ENCODE data around the gene SGF29. TPM values are rescaled to one million over a fixed set of nuclear protein-coding genes. Genes with fewer than 3 reads are reported as not detected.
"Not testable (repeated sequence)": the region's sequence is repeated elsewhere in the genome, so short reads cannot be mapped to it uniquely, and the experiment has no call there.

The SGF29 gene
- total and polyA plus RNA-seq, 2 of the 4 experiments (the other 2 are of a cell fraction): 4.3 to 7.7 TPM

DNA sequence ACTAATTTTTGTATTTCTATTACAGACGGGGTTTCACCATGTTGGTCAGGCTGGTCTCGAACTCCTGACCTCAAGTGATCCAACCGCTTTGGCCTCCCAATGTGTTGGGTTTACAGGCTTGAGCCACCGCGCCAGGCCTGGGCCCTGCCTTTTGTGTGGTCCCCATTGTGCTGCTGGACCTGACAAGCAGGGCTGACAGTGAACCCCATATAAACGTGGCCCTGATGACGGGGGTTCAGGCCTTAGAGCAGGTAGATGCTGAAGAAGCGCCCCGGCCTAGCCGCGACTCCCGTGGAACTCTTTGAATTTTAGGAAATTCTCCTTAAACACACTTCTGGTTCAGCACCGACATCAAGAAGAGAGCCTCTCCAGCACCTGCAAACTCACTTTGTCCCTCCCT, 47.9 kb downstream of the SGF29 start:
- H4K8ac ChIP-seq (ENCODE audit: low read depth in 2 of 2, low read length in 2 of 2); dilution Hi-C loops (cut with HindIII; ENCODE audit: low sequenced_read_pairs, unreplicated experiment); H2BK15ac ChIP-seq (ENCODE audit: low read depth, low read length); H4K91ac ChIP-seq (ENCODE audit: insufficient read depth, low read depth, low read length); H3K56ac ChIP-seq (ENCODE audit: extremely low read depth, insufficient read depth, low read length); H3K18ac ChIP-seq (ENCODE audit: low read depth, low read length); H2AFZ ChIP-seq (replicated peaks; ENCODE audit: low read length, poor library complexity); H3K36me3 ChIP-seq (ENCODE audit: control insufficient read depth, insufficient read depth, low read length); H4K5ac ChIP-seq (ENCODE audit: low read depth, low read length); H3K9me1 ChIP-seq (ENCODE audit: insufficient read depth, low read length); H3K79me1 ChIP-seq (ENCODE audit: low read depth in 1 of 2, low read length in 2 of 2); H3K4me1 ChIP-seq (ENCODE audit: control insufficient read depth, insufficient read depth, low read length); H3K23ac ChIP-seq (ENCODE audit: low read depth, low read length); H3K4me2 ChIP-seq (ENCODE audit: low read depth, low read length); H3K14ac ChIP-seq (replicated peaks; ENCODE audit: low read depth, low read length); H2AK5ac ChIP-seq (ENCODE audit: low read depth, low read length); ATAC-seq (ENCODE audit: low read depth); H3K9me3 ChIP-seq (ENCODE audit: control insufficient read depth, insufficient read depth, low read length); BruUV-seq (replicated peaks); CTCF ChIA-PET; H2BK120ac ChIP-seq (ENCODE audit: low read depth, low read length); DNase-seq; H2BK5ac ChIP-seq (ENCODE audit: low read depth, low read length, poor library complexity, severe bottlenecking); H3K27ac ChIP-seq (ENCODE audit: insufficient read depth, low read length); intact Hi-C loops (cut with micrococcal nuclease); H3K4ac ChIP-seq (ENCODE audit: low read depth, low read length); H2BK20ac ChIP-seq (ENCODE audit: low read depth, low read length); POLR2A ChIA-PET (ENCODE audit: unreplicated experiment); H4K20me1 ChIP-seq (ENCODE audit: insufficient read depth, low read length); H3K4me3 ChIP-seq (ENCODE audit: insufficient read depth, low read depth, low read length); H2AK9ac ChIP-seq (replicated peaks; ENCODE audit: low read depth, low read length, poor library complexity); H3K9ac ChIP-seq (ENCODE audit: low read depth, low read length): not testable (repeated sequence)
- H3K27me3 ChIP-seq (ENCODE audit: control insufficient read depth, insufficient read depth, low read length): peaks cover 29% of the 10 kb centered on the region
- no CpG with 5 or more reads among the region's 13 CpGs for WGBS, 2 experiments (ENCODE audit: extremely low coverage in 2 of 2, insufficient read length in 1 of 2)
- in situ Hi-C loops (cut with MboI; ENCODE audit: low sequenced_read_pairs): loop anchor here (10.0 kb wide), 1 partner anchor 307 kb away; the partner anchor contains the start of gene SBK1

DNA sequence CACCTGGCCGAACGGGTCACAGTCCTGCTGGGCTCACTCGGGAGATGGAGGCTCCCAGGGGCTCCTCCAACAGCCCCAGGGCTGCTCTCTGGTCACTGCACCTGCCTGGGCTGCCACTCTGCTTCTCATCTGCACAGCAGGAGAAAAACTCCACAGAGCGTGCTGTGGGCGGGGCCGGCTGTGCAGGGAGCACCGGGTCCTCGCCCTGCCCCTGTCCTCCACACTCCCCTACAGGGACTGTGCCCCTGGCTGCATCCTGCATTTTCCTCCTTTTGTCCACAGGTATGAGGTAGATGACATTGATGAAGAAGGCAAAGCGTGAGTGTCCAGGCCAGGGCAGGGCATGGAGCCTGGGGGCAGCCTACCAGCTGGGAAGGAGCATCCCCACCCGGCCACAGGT, 48.3 kb downstream of the SGF29 start:
- H2BK15ac ChIP-seq (ENCODE audit: low read depth, low read length); H4K91ac ChIP-seq (ENCODE audit: insufficient read depth, low read depth, low read length); H3K56ac ChIP-seq (ENCODE audit: extremely low read depth, insufficient read depth, low read length); H4K5ac ChIP-seq (ENCODE audit: low read depth, low read length); CTCF ChIA-PET; H3K9me3 ChIP-seq (ENCODE audit: control insufficient read depth, insufficient read depth, low read length); H3K27ac ChIP-seq (ENCODE audit: insufficient read depth, low read length); H2BK20ac ChIP-seq (ENCODE audit: low read depth, low read length); H3K36me3 ChIP-seq (ENCODE audit: control insufficient read depth, insufficient read depth, low read length); H3K4me1 ChIP-seq (ENCODE audit: control insufficient read depth, insufficient read depth, low read length); H4K20me1 ChIP-seq (ENCODE audit: insufficient read depth, low read length); H2AK5ac ChIP-seq (ENCODE audit: low read depth, low read length); H2BK5ac ChIP-seq (ENCODE audit: low read depth, low read length, poor library complexity, severe bottlenecking); intact Hi-C loops (cut with micrococcal nuclease); H2AFZ ChIP-seq (replicated peaks; ENCODE audit: low read length, poor library complexity); H3K4me2 ChIP-seq (ENCODE audit: low read depth, low read length); H2AK9ac ChIP-seq (replicated peaks; ENCODE audit: low read depth, low read length, poor library complexity); dilution Hi-C loops (cut with HindIII; ENCODE audit: low sequenced_read_pairs, unreplicated experiment); H3K9me1 ChIP-seq (ENCODE audit: insufficient read depth, low read length); H2BK120ac ChIP-seq (ENCODE audit: low read depth, low read length); ATAC-seq (ENCODE audit: low read depth); POLR2A ChIA-PET (ENCODE audit: unreplicated experiment); H3K4ac ChIP-seq (ENCODE audit: low read depth, low read length); H4K8ac ChIP-seq (ENCODE audit: low read depth in 2 of 2, low read length in 2 of 2); DNase-seq; BruUV-seq (replicated peaks); H3K4me3 ChIP-seq (ENCODE audit: insufficient read depth, low read depth, low read length); H3K9ac ChIP-seq (ENCODE audit: low read depth, low read length); H3K79me1 ChIP-seq (ENCODE audit: low read depth in 1 of 2, low read length in 2 of 2); H3K18ac ChIP-seq (ENCODE audit: low read depth, low read length); H3K23ac ChIP-seq (ENCODE audit: low read depth, low read length); H3K14ac ChIP-seq (replicated peaks; ENCODE audit: low read depth, low read length): not testable (repeated sequence)
- in situ Hi-C loops (cut with MboI; ENCODE audit: low sequenced_read_pairs): loop anchor here (10.0 kb wide), 1 partner anchor 307 kb away; the partner anchor contains the start of gene SBK1
- peaks cover 33% of the 10 kb centered on the region for H3K27me3 ChIP-seq (ENCODE audit: control insufficient read depth, insufficient read depth, low read length)
- WGBS, 2 experiments (ENCODE audit: extremely low coverage in 2 of 2, insufficient read length in 1 of 2): no CpG with 5 or more reads among the region's 10 CpGs

Measured in IMR-90 (cell line).